Nephron progenitor cell (in vitro differentiated cells): Measurements from ENCODE around the gene SP140.
"Not testable (repeated sequence)": the region's sequence is repeated elsewhere in the genome, so short reads cannot be mapped to it uniquely, and the experiment has no call there.

Source experiments
- DNase-seq: peaks from one replicate; pipeline ENCODE4 v3.0.0; 2021
- H3K27ac Mint-ChIP-seq: 2 replicates; pipeline ENCODE4 v1.8.0; 2021; ENCODE audit warnings: mild to moderate bottlenecking, moderate library complexity, mixed read lengths
- H3K27me3 Mint-ChIP-seq: 2 replicates; pipeline ENCODE4 v1.8.0; 2021; ENCODE audit warnings: mild to moderate bottlenecking, low read depth, mixed read lengths; ENCODE audit not compliant: poor library complexity
- H3K36me3 Mint-ChIP-seq: 2 replicates; pipeline ENCODE4 v1.8.0; 2021; ENCODE audit warnings: low read depth, mixed read lengths
- H3K4me1 Mint-ChIP-seq: 2 replicates; pipeline ENCODE4 v1.8.0; 2021; ENCODE audit warnings: mixed read lengths
- H3K4me3 Mint-ChIP-seq: 2 replicates; pipeline ENCODE4 v1.8.0; 2021; ENCODE audit warnings: mild to moderate bottlenecking, moderate library complexity, mixed read lengths
- H3K9me3 Mint-ChIP-seq: 2 replicates; pipeline ENCODE4 v1.8.0; 2021; ENCODE audit warnings: mild to moderate bottlenecking, moderate library complexity, mixed read lengths
- CTCF ChIP-seq: fragments of 200-600 bp; sonication (generic); IDR thresholded peaks from 2 replicates; pipeline ENCODE4 v1.5.0; 2021; ENCODE audit warnings: antibody characterized with exemption

The SP140 gene

GRCh38 chr2:230299618-230300017 lies 74.1 kb downstream of the SP140 start:
- H3K9me3 Mint-ChIP-seq: peaks cover 35% of the 10 kb centered on the region
- DNase-seq: no peak
- H3K27ac Mint-ChIP-seq: no peak overlapping the region
- no peaks in the 10 kb centered on the region for H3K4me1 Mint-ChIP-seq
- no peaks in the 10 kb centered on the region for H3K36me3 Mint-ChIP-seq
- no peak overlapping the region for H3K4me3 Mint-ChIP-seq
- peaks cover 7% of the 10 kb centered on the region for H3K27me3 Mint-ChIP-seq
- TF ChIP-seq CTCF: no peak

- Mint-ChIP-seq H3K9me3 (peaks cover 31% of the 10 kb centered on the region), H3K27me3 (peaks cover 2% of the 10 kb centered on the region), H3K36me3 (no peaks in the 10 kb centered on the region), H3K4me3 (no peak overlapping the region), H3K4me1 (no peaks in the 10 kb centered on the region), H3K27ac (no peak overlapping the region)
- TF ChIP-seq CTCF: no peak
- DNase-seq: no peak
Measured at GRCh38 chr2:230305416-230306275, 80.1 kb downstream of the SP140 start.

GRCh38 chr2:230306474-230306873 lies 80.9 kb downstream of the SP140 start:
- TF ChIP-seq CTCF: no peak
- no peaks in the 10 kb centered on the region for H3K36me3 Mint-ChIP-seq
- peaks cover 1% of the 10 kb centered on the region for H3K4me1 Mint-ChIP-seq
- H3K27me3 Mint-ChIP-seq: no peaks in the 10 kb centered on the region
- no peak overlapping the region for H3K4me3 Mint-ChIP-seq
- peaks cover 25% of the 10 kb centered on the region for H3K9me3 Mint-ChIP-seq
- no peak for DNase-seq
- no peak overlapping the region for H3K27ac Mint-ChIP-seq

GRCh38 chr2:230307485-230307884 lies 81.9 kb downstream of the SP140 start:
- no peak for TF ChIP-seq CTCF
- no peak for DNase-seq
- Mint-ChIP-seq H3K4me3 (no peak overlapping the region), H3K9me3 (peaks cover 23% of the 10 kb centered on the region), H3K27me3 (no peaks in the 10 kb centered on the region), H3K36me3 (no peaks in the 10 kb centered on the region), H3K4me1 (peaks cover 4% of the 10 kb centered on the region), H3K27ac (no peak overlapping the region)

GRCh38 chr2:230308402-230309000 lies 83.0 kb downstream of the SP140 start:
- Mint-ChIP-seq H3K4me1 (peaks cover 4% of the 10 kb centered on the region), H3K36me3 (no peaks in the 10 kb centered on the region), H3K4me3 (no peak overlapping the region), H3K27ac (no peak overlapping the region), H3K9me3 (peaks cover 14% of the 10 kb centered on the region), H3K27me3 (no peaks in the 10 kb centered on the region)
- no peak for DNase-seq
- TF ChIP-seq CTCF: no peak

GRCh38 chr2:230310792-230311191 lies 85.3 kb downstream of the SP140 start:
- H3K4me1 Mint-ChIP-seq, DNase-seq, H3K27me3 Mint-ChIP-seq, H3K36me3 Mint-ChIP-seq, H3K4me3 Mint-ChIP-seq, H3K27ac Mint-ChIP-seq, H3K9me3 Mint-ChIP-seq: not testable (repeated sequence)

- H3K4me1 Mint-ChIP-seq, H3K27ac Mint-ChIP-seq, DNase-seq, H3K36me3 Mint-ChIP-seq, H3K27me3 Mint-ChIP-seq, H3K4me3 Mint-ChIP-seq, H3K9me3 Mint-ChIP-seq: not testable (repeated sequence)
Measured at GRCh38 chr2:230311634-230312033, 86.1 kb downstream of the SP140 start.
